GM18517 (cell line): Measurements from ENCODE around the gene DENND1A.

Experiments used
- ATAC-seq: cut with Tn5 transposase; IDR thresholded peaks from one replicate; pipeline ENCODE4 v1.9.1; 2021; ENCODE audit warnings: mild to moderate bottlenecking, moderate library complexity; ENCODE audit not compliant: unreplicated experiment

Gene DENND1A

DNA sequence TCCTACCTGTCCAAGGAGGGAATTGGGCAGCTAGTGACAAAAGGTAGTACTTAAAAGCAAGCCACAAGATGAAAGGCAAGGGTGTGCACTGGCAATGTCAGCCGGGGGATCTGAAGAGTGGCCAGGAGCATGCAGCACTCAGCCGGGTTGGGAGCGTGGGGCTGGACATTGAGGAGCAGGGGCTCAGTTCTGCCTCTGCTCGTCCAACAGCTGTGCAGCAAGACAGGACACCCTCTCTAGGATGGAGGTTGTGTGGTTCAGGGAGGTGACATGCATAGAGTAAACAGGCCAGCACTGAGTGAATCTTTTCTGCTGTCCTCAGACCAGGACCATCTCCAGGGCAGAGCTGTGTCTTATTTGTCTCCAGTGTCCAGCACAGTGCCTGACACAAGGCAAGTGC is 338.6 kb downstream of the DENND1A start:
- ATAC-seq = no peak

DNA sequence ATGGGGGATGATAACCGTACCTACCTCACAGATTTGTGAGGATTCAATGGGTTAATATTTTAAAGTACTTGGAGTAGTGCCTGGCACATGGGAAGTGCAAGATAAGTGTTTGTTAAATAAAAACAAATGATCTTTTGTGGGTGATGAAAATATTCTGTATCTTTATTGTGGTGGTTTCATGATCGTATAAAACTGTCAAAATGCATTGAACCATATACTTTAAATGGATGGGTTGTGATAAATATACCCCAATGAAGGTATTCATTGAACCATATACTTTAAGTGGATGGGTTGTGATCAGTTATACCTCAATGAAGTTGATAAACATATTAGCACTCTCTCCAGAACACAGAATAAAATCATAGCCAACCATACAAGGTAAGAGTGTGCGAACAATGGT is 339.4 kb downstream of the DENND1A start:
- ATAC-seq = no peak

DNA sequence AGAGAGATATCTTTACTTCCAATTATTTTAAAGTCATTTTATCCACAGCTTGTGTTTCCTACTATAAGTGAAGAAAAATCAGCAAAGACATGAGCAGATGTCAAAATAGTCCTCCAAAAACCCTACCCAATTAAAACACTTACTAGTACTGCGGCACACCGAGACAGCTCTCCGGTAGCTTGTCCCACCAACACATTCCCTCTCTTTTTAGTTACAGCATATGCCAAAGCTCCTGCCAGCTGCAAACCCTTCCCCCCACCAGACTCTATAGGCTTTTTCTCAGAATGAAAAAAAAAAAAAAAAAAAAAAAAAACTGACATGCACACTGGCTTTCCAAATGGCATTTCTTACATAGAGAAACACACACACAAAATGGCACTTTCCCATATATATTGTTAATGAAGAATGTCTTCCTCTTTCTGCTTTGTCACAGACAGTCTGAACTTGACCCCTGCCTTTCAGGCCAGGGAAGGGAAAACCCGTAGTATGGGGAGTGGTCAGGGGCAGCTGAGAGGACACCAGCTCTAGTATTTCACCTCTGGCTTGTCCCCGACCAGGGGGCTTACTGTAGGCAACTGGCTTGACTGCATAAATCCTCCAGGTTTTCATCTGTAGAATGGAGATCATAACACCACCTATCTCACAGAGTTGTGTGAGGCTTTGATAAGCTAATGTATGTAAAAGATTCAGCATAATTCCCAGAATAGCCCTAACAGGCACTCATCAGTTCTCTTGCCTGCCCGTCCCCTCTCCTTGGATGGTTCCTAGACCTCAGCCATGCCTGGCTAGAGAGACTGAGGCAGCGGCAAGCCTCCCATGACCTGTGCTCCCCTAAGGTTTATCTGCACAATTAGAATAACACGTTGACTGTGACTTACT is 340.3 kb downstream of the DENND1A start:
- no peak for ATAC-seq

DNA sequence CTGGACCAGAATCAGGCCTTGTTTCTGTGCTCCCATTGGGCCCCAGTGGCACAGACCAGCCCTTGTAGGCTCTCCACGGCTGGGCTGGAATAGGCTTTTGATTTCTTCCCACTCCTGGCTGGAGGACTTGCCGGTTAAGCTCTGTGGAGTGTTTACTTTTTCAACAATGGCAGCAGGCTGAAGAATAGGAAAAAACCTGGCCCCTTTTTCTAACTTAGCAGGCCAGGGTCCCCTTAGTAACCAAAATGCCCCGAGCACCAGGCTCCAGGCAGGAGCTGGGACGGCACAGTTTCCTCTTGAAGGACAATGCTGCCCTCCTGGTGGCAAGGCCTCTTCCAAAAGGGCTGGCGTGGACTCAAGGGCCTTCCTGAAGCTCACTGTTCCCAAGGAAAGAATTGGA is 343.7 kb downstream of the DENND1A start:
- no peak for ATAC-seq

DNA sequence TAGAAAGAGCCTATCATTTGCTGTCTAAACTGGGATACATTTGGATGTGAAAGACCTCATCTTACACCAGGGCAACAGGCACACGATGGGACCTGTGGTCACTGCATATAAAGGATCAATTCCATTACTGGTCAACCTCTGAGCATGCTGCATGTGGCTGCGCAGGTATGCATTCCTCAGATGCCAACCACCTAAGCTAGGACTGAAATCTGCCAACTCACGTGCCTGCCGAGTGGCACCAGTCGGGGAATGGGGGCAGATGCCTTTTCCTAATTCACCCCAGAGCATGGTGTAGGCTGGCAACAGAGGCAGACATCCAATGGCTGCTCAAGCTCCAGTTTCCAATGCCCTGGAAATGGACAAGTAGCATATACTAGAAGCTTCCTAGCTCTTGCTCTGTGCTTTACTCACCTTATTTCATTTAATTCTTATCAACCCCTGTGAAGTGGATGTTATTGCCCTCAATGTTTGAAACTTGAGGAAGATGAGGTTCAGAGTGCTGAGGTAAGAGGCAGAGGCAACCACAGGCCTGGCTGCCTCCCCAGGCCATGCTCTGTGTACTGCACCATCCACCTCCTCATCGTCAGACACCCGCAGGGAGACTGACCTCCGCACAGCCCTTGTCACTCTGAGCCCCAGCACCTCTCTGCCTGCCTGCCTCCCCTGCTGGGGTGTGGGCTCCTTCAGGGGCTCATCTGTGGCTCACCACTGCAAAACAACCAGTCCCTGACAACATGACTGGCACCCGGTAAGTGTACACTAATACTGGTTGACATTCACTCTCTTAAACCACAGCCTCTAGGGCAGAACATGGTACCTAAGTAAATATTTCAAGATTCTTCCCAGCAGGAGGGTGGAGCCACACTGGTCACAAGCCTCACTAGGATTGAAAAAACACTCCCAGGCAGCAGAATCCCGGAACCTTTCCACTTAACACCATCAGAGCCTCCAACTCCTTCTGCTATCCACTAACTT is 345.4 kb downstream of the DENND1A start:
- no peak for ATAC-seq

DNA sequence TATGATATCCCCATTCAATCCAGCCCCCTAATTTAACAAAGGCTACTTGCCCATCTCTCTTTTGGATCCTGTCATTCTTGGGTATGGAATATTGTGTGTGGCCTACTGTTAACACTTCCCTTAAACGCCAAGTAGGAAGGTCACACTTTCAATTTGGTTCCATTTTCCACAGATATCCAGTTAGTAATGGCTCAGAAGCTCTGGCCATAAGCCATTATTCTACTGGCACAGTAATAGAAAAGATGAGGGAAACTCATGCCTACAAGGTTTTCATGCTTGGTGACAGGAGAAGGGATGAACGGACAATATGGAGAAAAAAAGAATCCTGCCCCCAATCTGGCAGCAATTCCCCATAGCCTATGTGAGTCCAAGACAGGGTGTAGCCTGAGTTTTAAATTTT is 346.3 kb downstream of the DENND1A start:
- no peak for ATAC-seq

DNA sequence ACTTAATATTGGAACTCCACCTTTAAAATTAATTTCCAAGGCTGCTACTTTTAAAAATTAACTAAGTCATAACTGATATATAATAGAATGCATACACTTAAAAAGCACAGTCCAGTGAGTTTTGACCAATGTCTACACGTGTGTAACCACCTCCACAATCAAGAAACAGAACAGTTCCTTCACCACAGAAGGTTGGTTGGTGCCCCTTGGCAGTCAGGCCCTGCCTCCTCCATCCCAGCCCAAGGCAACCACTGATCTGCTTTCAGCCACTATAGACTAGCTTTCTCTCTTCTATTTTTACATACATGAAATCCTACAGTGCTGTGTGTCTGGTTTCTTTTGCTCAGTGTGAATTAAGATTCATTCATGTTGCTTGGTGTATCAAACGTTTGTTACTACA is 358.7 kb downstream of the DENND1A start:
- no peak for ATAC-seq

DNA sequence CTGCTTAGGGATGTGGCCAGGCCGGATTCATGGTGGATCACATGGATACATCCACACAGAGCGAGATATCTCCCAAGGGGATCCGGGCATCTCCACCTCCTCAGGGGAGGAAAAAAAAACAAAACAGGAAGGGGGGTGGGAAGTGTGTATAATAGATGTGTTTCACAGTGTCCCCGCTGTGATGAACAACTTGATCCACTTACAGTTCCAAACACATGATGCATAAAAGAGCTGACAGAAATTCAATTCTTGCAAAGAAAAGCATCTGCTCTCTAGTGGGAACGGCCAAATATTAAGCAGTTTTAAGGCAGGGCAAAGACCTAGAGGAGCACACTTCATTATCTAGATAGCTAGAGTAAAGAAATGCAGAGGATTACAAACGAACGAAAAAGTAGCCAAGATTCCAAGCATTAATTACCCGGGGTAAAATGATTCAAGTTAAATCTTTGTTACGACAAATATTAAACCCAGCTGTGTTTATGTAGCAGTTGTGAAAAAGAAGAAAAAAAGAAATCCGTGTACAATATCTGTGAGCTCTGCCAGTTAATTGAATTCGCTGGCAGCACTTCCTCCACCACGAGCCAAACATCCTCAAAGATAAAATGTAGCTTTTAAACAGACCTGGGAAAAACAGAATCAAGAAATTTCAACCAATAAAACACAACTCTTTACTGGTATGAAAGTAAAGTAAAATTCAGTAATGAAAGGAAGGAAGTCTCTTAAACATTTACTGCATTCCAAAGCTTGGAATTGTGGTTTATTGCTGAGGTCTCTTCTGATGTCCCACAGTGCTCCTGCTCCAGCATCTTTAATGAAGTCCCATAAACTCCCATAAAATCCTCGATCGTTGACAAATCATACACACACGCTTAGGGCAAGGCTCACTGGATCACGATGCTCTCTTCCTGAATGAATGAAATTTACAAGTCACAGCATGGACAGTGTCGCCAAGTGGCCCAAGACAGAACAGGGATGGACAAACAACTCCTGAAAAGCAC is 360.9 kb downstream of the DENND1A start:
- ATAC-seq = no peak

DNA sequence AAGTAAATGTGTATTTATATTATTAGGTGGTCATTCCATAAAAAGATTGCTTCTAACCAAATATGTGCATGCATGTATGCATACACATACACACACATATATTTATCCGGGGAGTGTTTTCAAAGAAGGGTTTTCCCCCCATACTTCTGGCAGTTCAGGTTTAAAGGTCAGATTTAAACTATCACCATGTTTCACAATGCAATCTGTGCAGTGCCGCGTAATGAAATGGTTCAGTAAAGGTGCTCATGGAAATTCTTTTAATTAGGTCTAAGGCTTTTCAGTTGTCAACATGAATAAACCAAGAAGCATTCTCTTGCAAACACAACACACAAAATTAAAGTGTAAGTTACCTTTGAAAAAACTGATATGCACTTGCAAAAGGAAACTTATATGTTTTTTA is 362.9 kb downstream of the DENND1A start:
- no peak for ATAC-seq

DNA sequence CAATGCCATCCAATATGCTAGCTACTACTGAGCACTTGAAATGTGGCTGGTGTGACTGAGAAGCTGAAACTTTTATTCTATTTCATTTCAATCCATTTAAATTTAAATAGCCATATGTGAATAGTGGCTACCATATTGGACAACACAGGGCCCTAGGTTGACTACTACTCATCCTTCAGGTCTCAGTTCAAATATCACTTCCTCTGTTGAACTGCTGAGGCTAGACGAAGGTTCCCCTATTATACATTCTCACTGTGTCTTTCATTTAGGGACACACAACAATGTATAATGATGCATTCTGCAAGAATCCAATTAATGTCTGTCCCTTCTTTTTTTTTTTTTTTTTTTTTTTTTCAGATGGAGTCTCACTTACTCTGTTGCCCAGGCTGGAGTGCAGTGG is 365.3 kb downstream of the DENND1A start:
- ATAC-seq = no peak

DNA sequence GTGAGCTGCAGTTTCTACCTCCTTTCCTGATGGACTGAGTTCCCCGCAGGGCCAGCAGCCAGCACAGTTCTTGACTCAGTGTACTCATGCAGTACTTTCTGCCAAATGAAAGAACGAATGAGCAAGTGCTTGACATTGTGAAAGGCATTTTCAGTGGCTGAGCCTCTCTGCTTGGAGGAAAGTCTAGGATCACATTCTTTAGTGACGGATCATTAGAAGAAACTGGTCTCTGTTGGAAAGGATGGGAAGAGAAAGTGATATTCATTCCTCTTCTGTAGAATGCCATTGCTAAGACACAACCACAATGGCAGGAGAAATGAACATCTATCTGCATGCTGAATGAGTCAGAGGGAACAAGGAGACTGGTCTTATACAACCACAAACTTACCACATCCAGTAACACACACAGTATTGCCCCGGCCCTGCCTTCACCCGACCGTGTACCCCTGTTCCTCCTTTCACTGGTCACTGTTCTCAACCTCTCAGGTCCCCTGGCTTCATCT is 367.0 kb downstream of the DENND1A start:
- no peak for ATAC-seq

DNA sequence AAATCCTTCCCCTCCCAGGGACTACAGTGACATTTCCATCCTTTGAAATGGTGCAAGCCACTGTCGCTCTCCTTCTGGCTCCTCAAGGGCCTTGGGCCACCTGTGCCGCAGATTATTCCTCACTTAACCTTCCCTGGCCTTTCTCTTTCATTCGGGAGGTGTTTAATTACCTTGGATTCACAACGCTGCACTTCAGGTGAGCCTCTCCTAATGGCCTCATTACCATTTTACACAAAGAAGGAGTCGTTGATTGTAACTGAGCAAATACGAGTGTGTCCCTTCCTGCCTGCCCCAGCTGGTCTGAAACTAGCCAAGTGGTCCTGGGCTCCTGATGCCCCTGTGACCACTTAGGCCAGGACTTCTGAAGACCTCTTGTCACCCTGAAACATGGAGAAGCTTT is 368.9 kb downstream of the DENND1A start:
- no peak for ATAC-seq

DNA sequence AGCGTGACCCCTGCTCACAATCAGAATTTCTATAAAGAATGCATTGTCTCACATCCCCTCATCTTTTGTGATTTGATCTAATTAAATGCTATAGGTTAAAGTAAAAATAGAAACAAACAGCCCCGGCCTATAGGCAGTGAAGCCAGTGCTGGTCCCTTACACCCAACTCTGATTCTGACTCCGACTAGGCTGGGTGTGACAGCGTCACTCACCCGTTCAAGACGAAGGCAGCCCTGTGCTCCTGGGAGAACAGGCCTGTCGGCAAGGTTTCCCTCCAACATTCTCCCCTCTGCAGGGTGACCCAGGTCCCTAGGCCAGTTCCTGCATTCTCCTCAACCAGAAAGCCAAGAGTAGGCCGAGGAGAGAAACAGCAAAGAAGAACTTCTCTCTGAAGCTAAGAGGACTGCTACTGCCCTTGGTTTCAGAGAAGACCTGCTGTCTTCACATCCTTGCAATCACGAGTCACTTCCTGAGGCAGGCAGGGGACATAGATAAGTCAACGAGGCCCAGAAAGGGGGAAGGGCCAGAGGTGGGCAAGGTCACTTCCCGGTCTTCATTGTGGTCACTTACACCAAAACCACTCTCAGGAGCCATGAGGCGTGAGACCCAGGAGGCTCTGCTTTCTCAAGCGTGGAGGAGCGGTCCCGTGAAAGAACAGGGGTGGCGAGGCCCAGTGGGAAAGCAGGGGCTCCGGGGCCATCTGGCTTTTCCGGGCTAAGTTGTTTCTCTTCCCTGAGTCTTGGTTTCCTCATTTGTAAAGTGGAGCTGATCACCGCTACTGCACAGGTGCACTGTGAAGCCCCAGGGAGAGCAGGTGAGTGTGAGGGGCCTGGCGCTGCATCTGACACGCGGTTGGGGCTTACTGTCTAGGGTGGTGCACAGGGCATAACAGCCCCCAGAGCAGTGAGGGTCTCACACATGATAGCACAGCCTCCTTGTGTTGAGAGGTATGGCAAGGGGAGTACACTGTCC is 373.2 kb downstream of the DENND1A start:
- ATAC-seq = no peak

DNA sequence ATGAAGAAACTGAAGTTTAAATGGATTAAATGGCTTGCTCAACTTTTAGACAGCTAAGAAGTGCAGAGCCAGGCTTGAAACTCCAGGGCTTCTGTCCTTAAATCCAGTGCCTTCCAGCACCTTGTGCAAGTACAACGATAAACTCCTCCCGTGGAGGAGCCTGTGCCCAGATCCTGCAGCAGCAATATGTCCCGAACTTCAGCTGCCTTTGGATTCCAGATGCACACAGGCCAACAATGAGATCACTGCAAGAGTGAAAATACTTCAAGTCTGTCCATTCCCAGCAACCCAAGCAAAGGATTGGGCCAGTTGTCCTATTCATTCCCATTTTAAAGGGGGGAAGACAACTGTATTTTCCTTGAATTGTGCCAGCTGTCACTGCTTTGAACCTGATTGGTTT is 374.3 kb downstream of the DENND1A start:
- no peak for ATAC-seq

DNA sequence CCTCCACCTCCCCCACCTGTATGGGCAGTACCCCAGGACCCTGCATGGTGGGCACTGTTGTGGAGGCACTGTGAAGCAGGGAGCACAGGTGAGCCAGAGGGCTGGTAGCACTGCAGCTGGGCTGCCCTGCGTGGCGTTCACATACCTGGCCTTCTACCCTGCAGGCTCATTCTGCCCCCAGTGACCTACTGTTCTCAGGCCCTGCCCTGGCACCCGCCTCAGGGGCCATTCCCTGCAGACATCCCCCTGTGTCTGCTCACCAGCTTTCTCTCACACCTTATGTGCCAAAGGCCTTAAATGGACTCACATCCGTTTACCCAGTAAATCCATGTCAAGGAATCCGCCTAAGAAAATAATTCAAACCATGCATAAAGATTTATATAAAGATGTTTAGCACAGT is 377.4 kb downstream of the DENND1A start:
- no peak for ATAC-seq

DNA sequence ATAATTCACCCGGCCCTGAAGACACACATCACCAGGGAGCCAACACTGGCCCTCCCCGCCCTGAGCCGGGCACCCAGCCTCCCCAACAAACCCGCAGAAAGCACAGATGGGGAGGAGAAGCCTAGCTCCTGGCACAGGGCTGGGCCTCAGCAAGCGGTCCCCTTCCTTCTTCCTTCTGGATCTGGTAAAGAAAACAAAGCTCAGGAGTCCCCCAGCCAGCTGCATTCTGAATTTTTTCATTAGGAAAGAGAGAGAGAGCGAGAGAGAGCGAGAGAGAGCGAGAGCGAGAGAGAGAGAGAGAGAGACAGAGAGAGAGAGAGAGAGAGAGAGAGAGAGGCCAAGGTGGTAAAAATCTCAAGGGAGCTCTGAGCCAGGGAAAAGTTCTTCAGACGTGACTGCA is 378.2 kb downstream of the DENND1A start:
- no peak for ATAC-seq

DNA sequence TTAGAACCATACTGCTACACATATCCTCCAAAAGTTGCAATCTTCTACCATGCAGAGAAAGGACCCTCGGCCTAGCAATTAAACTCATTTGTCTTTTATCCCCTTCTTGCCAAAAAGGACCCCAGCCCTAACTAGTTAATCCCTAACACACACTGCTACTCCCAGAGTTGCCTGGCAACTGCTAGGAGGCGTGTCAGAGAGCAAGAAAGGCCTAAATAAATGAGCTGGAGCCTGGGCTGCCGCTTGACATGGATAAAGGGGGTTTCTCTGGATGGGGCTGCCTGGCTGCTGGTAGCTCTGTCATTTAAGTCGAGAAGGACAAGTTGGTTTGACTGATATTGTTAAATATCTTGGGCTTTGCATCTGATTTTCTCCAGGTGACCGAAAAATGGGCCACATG is 379.1 kb downstream of the DENND1A start:
- ATAC-seq = no peak

DNA sequence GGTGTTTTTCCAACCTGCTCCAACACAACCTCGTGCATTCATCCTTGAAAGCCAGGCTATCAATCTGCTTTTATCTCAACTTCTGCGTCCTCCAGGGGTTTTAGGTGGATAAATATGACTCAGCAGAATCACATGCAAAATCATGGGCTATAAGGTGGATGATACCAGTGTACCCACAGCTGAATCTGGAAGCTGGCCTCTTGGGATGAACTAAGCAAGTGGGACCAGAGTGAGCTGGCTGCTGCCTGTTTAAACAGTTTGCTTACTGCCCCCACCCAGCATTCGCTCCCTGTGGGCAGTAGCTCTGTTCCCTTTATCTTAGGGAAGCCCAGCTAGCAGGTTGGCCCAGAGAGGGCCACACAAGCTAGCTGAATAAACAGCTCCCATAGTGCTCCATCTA is 379.9 kb downstream of the DENND1A start:
- no peak for ATAC-seq
